Ishikawa (cell line): ENCODE results near the gene OPN1LW.

ENCODE experiments used
- CEBPB ChIP-seq: IDR thresholded peaks from 2 replicates; pipeline ENCODE4 v1.6.1; 2012
- CREB1 ChIP-seq: IDR thresholded peaks from 2 replicates; pipeline ENCODE4 v1.6.1; 2012; ENCODE audit warnings: low read depth
- EP300 ChIP-seq: IDR thresholded peaks from 2 replicates; pipeline ENCODE4 v1.6.1; 2012; ENCODE audit warnings: borderline replicate concordance
- FOXM1 ChIP-seq: IDR thresholded peaks from 2 replicates; pipeline ENCODE4 v1.6.1; 2012; ENCODE audit warnings: low read depth, borderline replicate concordance
- MAX ChIP-seq: IDR thresholded peaks from 2 replicates; pipeline ENCODE4 v1.6.1; 2012
- RAD21 ChIP-seq: IDR thresholded peaks from 2 replicates; pipeline ENCODE4 v1.6.1; 2012; ENCODE audit warnings: low read depth
- REST ChIP-seq: IDR thresholded peaks from 2 replicates; pipeline ENCODE4 v1.6.1; 2012; ENCODE audit warnings: low read depth, mild to moderate bottlenecking
- TAF1 ChIP-seq: IDR thresholded peaks from 2 replicates; pipeline ENCODE4 v1.6.1; 2012; ENCODE audit warnings: low read depth, mild to moderate bottlenecking
- TCF12 ChIP-seq: IDR thresholded peaks from 2 replicates; pipeline ENCODE4 v1.6.1; 2012; ENCODE audit warnings: low read depth
- ZBTB7A ChIP-seq: IDR thresholded peaks from 2 replicates; pipeline ENCODE4 v1.6.1; 2012; ENCODE audit warnings: low read depth

DNA sequence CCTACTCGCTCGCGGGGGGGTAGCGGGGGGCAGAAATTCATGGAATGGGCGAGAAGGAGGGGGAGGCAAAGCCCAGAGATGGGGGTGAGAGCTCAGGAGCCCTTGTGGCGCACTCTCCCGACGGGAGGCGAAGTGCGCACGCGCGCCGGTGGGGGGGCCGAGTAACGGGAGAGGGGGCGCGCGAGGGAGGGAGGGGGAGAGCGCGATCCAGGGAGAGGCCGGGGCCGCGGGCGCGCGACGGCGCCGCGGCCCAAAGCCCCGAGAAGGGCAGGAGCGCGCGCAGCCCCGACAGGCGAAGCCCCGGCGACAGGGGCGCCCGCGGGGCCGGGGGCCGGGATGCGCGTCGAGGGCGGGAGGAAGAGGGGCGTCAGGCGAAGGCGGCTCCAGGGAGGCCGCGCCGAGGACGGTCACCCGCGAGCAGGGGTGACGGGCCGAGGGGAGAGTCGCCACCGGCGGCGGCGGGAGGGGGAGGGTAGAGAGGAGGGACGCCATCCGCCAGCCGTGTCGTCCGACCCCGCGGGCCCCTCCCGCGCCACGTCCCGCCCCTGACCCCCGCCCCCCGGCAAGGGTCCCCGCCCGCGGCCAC is 46.9 kb upstream of the OPN1LW start:
- TF ChIP-seq FOXM1, result no peak
- no peak for TF ChIP-seq RAD21
- no peak; the same call in 1 of the 2 replicates for TF ChIP-seq TCF12
- no peak for TF ChIP-seq EP300
- TF ChIP-seq REST, result no peak
- TF ChIP-seq ZBTB7A, result no peak
- TF ChIP-seq CEBPB, result no peak
- TF ChIP-seq TAF1, result no peak
- no peak for TF ChIP-seq CREB1
- TF ChIP-seq MAX, result no peak
